ENCODE data around the gene PLCB4. TPM values are rescaled to one million over a fixed set of nuclear protein-coding genes. Genes with fewer than 3 reads are reported as not detected.

The PLCB4 gene
- total RNA-seq, 1 donor from 2014 or later, result 30.5 TPM

DNA sequence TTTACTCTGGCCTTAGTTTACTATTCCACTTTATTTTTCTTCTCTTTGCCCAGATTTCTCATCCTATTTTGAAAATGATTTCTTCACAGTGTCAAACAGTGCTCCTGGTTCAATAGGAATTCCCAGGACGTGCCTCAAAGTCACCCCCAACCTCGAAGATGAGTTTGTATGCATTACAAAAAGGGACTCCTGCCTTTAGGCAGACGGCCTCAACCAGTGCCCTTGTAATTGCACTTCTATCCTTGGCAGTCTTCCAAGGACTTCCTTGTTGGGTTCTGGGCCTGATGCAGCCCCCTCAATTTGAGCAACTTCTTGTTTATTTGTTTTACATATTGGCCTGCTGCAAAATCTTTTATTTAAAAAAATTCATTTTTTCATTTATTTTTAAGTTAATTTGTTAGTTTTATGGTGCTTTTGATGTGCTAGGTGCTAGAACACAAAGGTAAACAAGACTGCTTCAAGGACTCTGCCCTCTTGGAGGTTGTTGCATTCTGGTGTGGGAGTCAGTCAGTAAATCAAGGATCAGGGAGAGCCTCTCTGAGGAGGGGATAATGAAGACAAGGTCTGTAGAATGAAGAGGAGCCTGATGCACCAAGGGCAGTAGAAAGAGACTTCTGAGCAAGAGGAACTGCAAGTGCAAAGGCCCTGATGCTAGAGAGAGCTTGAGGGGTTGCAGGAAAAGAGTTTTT lies 264.0 kb downstream of the PLCB4 start:
- TF ChIP-seq CTCF (IDR thresholded peaks at IDR 0.05; ENCODE audit: borderline replicate concordance), result no peak
- intact Hi-C loops (cut with micrococcal nuclease), result no loop called here
- no peaks in the 10 kb centered on the region for H3K36me3 ChIP-seq
- H3K4me3 ChIP-seq, result no peak overlapping the region
- no peaks in the 10 kb centered on the region for H3K27me3 ChIP-seq (ENCODE audit: low read depth)
- DNase-seq, result no peak
- no peaks in the 10 kb centered on the region for H3K9me3 ChIP-seq (replicated peaks)
- peaks cover 29% of the 10 kb centered on the region for H3K4me1 ChIP-seq
- no peak overlapping the region for H3K27ac ChIP-seq (replicated peaks)

- intact Hi-C loops (cut with micrococcal nuclease), result no loop called here
- Histone ChIP-seq H3K4me3 (no peak overlapping the region), H3K27me3 (ENCODE audit: low read depth) (no peaks in the 10 kb centered on the region), H3K9me3 (replicated peaks) (no peaks in the 10 kb centered on the region), H3K27ac (replicated peaks) (no peak overlapping the region), H3K4me1 (peaks cover 22% of the 10 kb centered on the region), H3K36me3 (peaks cover 1% of the 10 kb centered on the region)
- no peak for DNase-seq
- no peak for TF ChIP-seq CTCF (IDR thresholded peaks at IDR 0.05; ENCODE audit: borderline replicate concordance)
Measured at GRCh38 chr20:9334866-9335265, 266.0 kb downstream of the PLCB4 start.

DNA sequence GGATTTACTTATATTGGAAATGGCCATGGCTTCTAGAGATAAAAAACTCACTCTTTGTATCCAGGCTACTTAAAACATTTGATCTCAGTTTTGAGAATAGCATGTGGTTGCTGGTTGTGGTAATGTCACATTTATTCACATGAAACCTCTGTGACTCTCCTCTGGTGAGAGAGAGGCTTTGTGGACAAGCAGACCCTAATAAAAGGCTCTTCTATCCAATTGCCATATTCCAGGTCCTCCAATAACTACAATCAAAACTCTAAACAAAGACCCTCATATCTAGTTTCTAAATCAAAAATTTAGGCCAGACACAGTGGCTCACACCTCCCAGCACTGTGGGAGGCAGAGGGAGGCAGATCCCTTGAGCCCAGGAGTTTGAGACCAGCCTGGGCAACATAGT lies 269.2 kb downstream of the PLCB4 start:
- peaks cover 4% of the 10 kb centered on the region for H3K4me1 ChIP-seq
- H3K27ac ChIP-seq (replicated peaks), result no peak overlapping the region
- DNase-seq, result no peak
- no peaks in the 10 kb centered on the region for H3K27me3 ChIP-seq (ENCODE audit: low read depth)
- H3K4me3 ChIP-seq, result no peak overlapping the region
- intact Hi-C loops (cut with micrococcal nuclease), result no loop called here
- no peaks in the 10 kb centered on the region for H3K9me3 ChIP-seq (replicated peaks)
- no peak for TF ChIP-seq CTCF (IDR thresholded peaks at IDR 0.05; ENCODE audit: borderline replicate concordance)
- H3K36me3 ChIP-seq, result peaks cover 11% of the 10 kb centered on the region

GRCh38 chr20:9339708-9340107 lies 270.8 kb downstream of the PLCB4 start:
- DNase-seq, result no peak
- no peak overlapping the region for H3K27ac ChIP-seq (replicated peaks)
- no peak overlapping the region for H3K4me3 ChIP-seq
- no peaks in the 10 kb centered on the region for H3K9me3 ChIP-seq (replicated peaks)
- peaks cover 11% of the 10 kb centered on the region for H3K36me3 ChIP-seq
- no peaks in the 10 kb centered on the region for H3K27me3 ChIP-seq (ENCODE audit: low read depth)
- TF ChIP-seq CTCF (IDR thresholded peaks at IDR 0.05; ENCODE audit: borderline replicate concordance), result no peak
- intact Hi-C loops (cut with micrococcal nuclease), result loop anchor here (10.0 kb wide), 1 partner anchor 265 kb away; no protein-coding TSS in a partner anchor
- peaks cover 20% of the 10 kb centered on the region for H3K4me1 ChIP-seq

- Histone ChIP-seq H3K4me3 (no peak overlapping the region), H3K27me3 (ENCODE audit: low read depth) (no peaks in the 10 kb centered on the region), H3K36me3 (peaks cover 11% of the 10 kb centered on the region), H3K9me3 (replicated peaks) (no peaks in the 10 kb centered on the region), H3K27ac (replicated peaks) (no peak overlapping the region), H3K4me1 (peaks cover 37% of the 10 kb centered on the region)
- intact Hi-C loops (cut with micrococcal nuclease), result loop anchor here (10.0 kb wide), 1 partner anchor 268 kb away; no protein-coding TSS in a partner anchor
- TF ChIP-seq CTCF (IDR thresholded peaks at IDR 0.05; ENCODE audit: borderline replicate concordance), result no peak
- no peak for DNase-seq
Measured at GRCh38 chr20:9342651-9343050, 273.8 kb downstream of the PLCB4 start.

Data from left ventricle myocardium inferior (tissue), 1 donor.